Stimulated activated CD4-positive, alpha-beta T cell treated with anti-CD3 and anti-CD28 coated beads, TNF-alpha, amount 100 ng/mL, for 1 hour (primary cell): ENCODE measurements around the gene ADAM11.
"Not testable (repeated sequence)": the region's sequence is repeated elsewhere in the genome, so short reads cannot be mapped to it uniquely, and the experiment has no call there.

Experiments
- DNase-seq, 3 donors: peaks; one replicate each; pipeline ENCODE4 v3.0.0-alpha.2; 2020; ENCODE audit warnings: low read depth in 3 of 3, low spot score in 1 of 3

Gene ADAM11, protein sequence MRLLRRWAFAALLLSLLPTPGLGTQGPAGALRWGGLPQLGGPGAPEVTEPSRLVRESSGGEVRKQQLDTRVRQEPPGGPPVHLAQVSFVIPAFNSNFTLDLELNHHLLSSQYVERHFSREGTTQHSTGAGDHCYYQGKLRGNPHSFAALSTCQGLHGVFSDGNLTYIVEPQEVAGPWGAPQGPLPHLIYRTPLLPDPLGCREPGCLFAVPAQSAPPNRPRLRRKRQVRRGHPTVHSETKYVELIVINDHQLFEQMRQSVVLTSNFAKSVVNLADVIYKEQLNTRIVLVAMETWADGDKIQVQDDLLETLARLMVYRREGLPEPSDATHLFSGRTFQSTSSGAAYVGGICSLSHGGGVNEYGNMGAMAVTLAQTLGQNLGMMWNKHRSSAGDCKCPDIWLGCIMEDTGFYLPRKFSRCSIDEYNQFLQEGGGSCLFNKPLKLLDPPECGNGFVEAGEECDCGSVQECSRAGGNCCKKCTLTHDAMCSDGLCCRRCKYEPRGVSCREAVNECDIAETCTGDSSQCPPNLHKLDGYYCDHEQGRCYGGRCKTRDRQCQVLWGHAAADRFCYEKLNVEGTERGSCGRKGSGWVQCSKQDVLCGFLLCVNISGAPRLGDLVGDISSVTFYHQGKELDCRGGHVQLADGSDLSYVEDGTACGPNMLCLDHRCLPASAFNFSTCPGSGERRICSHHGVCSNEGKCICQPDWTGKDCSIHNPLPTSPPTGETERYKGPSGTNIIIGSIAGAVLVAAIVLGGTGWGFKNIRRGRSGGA

GRCh38 chr17:44758414-44759085 lies at the start of gene ADAM11:
Gene ADAM11 (plus strand): TSS chr17:44758988. CDS start chr17:44759200, 212 bp downstream.
- no peak for DNase-seq

DNA sequence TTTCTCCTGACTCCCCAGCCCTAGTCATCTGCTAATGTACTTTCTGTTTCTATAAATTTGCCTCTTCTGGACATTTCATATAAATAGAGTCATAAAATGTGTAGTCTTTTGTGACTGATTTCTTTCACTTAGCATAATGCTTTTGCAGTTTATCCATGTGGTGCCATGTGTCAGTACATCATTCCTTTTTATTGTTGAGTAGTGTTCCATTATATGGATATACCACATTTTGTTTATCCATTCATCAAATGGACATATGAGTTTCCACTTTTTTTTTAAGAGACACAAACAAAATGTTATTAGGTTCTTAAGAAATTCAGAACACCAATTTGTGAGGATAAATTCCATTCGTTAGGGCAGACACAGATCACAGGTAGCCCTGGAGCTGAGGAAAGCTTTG lies 39.3 kb upstream of the ADAM11 start:
- DNase-seq: no peak

- DNase-seq: no peak
Observed at GRCh38 chr17:44722254-44722653, 36.5 kb upstream of the ADAM11 start.

DNA sequence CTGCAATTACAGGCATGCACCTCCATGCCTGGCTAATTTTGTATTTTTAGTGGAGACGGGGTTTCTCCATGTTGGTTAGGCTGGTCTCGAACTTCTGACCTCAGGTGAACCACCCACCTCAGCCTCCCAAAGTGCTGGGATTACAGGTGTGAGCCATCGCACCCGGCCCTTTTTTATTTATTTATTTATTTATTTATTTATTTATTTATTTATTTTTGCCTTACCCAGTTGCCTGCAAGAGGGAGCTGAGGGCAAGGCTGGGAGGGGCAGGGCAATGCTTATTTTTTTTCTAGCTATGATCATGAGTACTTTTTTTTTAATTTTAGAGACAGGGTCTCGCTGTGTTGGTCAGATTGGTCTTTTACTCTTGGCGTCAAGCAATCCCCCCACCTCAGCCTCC lies 32.7 kb upstream of the ADAM11 start:
- DNase-seq: not testable (repeated sequence)

DNA sequence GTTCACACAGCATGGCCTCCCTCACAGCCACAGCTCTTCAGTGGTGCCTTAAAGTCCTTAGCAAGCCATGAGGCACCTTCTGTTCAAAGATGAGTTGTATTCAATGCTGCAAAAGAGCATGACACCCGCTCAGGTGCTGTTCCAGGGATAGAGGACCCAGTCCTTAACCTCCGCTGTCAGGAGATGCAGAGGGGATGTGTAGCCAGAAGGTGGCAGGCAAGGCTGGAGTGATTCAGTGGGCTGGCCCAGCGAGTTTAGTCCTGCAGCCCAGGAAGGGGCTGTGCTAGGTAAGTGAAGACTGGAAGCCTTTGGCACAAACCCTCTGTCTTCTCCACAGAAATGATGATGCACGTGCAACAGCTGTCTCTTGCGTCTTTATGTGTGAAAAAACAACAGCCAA lies 25.0 kb upstream of the ADAM11 start:
- DNase-seq: no peak

DNA sequence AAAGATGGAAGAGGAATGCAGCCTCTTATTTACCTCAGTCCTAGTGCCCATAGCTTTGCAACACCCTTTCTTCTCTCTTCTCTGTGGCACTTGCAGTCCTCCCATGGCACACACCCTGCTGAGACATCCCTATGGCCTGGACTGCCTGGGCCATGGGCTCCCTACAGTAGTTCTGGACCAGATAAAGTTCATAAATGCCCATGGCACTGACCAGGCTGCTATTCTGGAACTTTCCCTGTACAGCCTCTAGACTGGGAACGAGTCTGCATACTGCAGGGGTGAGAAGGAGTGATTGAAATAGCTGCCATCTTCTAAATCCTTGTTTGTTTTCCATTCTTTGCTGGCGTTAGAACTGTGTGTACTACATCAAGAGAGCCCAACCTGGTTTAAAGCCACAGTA lies 24.5 kb upstream of the ADAM11 start:
- DNase-seq: no peak

DNA sequence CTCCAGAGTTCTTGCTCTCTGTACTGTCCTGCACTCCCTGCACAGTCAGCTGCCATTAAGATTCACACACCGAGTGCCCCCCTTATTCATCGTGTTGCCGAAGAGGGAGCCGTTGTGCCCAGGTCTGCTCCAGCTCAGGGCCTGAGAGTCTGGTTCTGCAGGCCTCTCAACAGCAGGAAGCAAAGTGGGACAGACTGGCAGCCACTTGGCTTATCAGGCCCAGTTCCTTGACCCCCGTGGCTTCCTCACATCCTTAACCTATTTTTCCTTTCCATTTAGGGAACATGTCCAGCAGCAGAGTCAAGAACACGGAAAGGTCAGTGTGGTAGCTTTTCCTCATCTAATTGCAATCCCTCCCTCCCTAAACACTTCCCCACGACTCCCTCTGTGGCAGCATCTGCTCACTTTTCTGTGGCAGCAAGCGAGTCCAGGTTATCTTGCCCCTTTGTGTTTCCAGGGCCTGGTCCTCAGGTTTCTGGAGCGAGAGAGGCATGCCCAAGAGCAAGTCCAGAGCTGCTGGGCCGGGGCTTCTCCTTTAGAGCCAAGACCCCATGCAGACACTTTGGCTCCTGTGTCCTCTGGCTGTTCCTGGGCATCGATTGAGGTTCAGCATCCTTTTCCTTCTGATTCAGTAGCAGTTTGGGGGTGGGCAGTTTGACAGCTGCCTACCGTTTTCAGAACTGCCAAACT lies 22.1 kb upstream of the ADAM11 start:
- no peak for DNase-seq

GRCh38 chr17:44738214-44738906 lies 20.4 kb upstream of the ADAM11 start:
- no peak for DNase-seq

GRCh38 chr17:44741316-44741715 lies 17.5 kb upstream of the ADAM11 start:
- DNase-seq: no peak

GRCh38 chr17:44745301-44745700 lies 13.5 kb upstream of the ADAM11 start:
- DNase-seq: no peak

DNA sequence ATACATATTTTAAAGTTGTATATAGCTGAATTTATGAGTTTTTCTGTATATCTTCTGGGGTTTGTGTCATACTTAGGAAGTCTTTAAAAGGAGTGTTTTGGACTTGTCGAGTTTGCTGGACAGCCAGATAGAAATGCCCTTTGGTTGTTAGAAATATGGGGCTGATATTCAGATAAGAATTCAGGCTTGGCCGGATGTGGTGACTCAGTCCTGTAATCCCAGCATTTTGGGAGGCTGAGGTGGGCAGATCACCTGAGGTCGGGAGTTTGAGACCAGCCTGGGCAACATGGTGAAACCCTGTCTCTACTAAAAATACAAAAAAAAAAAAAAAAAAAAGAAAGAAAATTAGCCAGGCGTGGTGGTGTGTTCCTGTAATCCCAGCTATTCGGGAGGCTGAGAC lies 13.1 kb upstream of the ADAM11 start:
- not testable (repeated sequence) for DNase-seq

DNA sequence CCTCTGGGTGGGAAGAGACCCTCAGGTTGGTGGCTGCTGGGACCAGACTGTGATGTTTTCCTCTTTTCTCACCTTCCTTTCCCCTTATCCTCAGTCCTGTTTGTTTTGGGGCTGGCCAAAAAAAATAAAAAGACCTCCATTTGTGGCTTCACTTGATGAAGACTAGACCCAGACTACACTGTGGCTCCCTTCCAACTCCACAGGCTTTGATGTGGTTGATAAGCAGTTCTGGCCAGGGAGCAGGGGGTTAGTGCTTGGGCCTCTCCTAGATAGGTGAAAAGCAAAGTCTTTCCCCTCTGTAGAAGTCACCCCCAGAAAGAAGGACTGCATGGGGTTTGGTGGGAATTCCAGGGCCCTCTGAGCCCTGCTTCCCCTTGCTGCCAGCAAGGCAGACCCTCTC lies 11.2 kb upstream of the ADAM11 start:
- DNase-seq: no peak

GRCh38 chr17:44749076-44749979 lies 9.5 kb upstream of the ADAM11 start:
- DNase-seq: no peak

GRCh38 chr17:44749980-44750318 lies 8.8 kb upstream of the ADAM11 start:
- DNase-seq: no peak

- no peak for DNase-seq
Observed at GRCh38 chr17:44751331-44751730, 7.5 kb upstream of the ADAM11 start.

GRCh38 chr17:44751806-44752205 lies 7.0 kb upstream of the ADAM11 start:
- no peak for DNase-seq

GRCh38 chr17:44752953-44753861 lies 5.6 kb upstream of the ADAM11 start:
- no peak for DNase-seq

GRCh38 chr17:44754276-44754675 lies 4.5 kb upstream of the ADAM11 start:
- no peak for DNase-seq

GRCh38 chr17:44755180-44755579 lies 3.6 kb upstream of the ADAM11 start:
- not testable (repeated sequence) for DNase-seq
